Astrocyte of the cerebellum (primary cell): Measurements from ENCODE around the gene PDE2A.

Experiments used
- DNase-seq: peaks from one replicate; pipeline ENCODE4 v3.0.0-alpha.2; 2011; ENCODE audit warnings: low read depth
- H3K4me3 ChIP-seq: 2 replicates; pipeline ENCODE4 v1.5.1; 2011; ENCODE audit warnings: mild to moderate bottlenecking, low read depth, low read length, moderate library complexity
- in situ Hi-C: cut with HindIII; loops from 2 replicates; pipeline ENCODE4 v1.10.0; 2017; ENCODE audit warnings: low sequenced_read_pairs
- TF ChIP-seq, protein P1 (sequence below): IDR thresholded peaks from 2 replicates; pipeline ENCODE4 v1.5.1; 2012; ENCODE audit warnings: low read length, low read depth, moderate library complexity, mild to moderate bottlenecking; ENCODE audit errors: missing control alignments

Gene PDE2A

DNA sequence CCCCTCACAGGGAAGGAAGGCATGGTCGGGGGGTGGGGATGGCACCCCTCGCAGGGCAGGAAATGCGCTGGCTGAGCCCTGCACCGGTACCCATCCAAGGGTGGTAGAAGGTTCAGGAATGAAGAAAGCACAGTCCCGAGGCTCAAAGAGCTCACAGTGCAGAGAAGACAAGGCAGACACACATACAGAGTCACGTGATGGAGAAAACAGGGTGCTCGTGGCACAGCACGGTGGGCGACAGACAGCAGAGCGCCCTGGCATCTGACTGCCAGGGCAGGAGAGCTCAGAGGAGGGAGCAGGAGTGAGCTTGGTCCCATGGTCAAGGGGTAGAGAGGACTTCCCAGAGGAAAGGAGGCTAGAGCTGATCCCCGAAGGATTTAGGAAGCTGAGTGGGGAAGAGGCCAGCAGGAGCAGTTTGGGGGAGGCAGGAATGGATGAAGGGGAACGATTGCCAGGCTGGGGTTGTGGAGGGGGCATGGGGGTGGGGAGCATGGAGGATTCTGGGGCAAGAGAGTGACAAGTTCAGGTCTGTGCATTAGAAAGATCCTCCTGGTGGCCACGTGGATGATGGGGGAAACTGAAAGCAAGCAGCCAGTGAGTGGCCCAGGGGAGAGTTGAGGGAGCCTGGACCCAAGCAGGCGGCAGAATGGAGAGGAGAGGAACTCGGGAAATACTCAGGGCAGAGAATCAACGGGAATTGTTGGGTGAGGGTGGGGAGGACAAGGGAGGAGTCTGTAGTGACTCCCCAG, 43.9 kb downstream of the PDE2A start:
- in situ Hi-C loops, result no loop called here
- no peak overlapping the region for H3K4me3 ChIP-seq
- TF ChIP-seq, protein P1, sequence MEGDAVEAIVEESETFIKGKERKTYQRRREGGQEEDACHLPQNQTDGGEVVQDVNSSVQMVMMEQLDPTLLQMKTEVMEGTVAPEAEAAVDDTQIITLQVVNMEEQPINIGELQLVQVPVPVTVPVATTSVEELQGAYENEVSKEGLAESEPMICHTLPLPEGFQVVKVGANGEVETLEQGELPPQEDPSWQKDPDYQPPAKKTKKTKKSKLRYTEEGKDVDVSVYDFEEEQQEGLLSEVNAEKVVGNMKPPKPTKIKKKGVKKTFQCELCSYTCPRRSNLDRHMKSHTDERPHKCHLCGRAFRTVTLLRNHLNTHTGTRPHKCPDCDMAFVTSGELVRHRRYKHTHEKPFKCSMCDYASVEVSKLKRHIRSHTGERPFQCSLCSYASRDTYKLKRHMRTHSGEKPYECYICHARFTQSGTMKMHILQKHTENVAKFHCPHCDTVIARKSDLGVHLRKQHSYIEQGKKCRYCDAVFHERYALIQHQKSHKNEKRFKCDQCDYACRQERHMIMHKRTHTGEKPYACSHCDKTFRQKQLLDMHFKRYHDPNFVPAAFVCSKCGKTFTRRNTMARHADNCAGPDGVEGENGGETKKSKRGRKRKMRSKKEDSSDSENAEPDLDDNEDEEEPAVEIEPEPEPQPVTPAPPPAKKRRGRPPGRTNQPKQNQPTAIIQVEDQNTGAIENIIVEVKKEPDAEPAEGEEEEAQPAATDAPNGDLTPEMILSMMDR, result no peak
- no peak for DNase-seq

DNA sequence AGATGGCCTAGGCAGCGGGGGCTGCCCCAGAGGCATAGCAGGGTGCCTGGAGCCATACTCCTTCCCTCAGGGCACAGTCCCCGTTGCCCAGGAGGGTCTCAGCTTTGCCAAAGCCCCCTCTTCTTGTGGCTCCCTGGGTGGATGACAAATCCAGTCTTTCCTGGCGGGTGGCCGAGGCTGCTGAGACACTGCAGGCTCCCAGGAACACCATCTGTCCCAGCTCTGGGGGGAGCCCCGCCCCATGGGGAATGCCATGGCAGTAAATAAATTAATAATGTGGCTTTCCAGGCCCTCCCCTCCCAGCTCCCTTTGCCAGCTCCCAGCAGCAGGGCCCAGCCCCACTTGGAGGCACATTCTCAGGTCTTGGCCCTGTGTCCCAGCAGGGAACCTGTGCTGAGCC, 45.0 kb downstream of the PDE2A start:
- in situ Hi-C loops, result no loop called here
- H3K4me3 ChIP-seq, result no peak overlapping the region
- TF ChIP-seq, protein P1, result no peak
- DNase-seq, result no peak

DNA sequence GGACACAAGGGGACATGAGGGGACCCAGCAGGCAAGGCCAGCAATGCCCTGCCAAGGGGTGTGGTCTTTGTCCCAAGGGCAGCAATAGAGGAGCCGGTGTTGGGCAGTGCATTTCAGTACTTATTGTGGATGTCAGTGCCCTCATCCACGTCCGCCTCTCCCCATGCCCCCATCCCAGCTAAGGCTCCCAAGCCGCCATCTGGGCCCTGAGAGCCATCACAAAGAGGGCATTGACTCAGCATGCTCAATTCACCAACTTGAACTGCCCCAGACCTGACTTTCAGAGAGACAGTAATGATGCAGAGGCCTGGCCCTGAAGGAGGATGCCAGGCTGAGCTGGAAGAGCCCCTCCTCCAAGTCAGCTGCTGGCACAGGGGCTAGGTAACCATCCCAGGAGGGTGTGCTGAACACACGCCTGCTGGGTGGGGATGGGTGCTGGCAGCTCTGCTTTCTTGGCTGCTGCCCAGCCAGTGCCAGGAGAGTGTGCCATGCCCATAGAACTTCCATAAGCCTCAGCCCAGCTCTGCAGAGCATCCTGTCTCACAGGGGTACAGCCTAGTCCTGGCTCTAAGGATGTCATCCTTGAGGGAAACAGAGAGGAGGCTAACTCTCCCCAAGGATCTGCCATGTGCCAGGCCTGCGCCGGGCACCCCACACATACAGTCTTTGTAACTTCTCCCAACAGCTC, 46.5 kb downstream of the PDE2A start:
- TF ChIP-seq, protein P1, result no peak
- no peak for DNase-seq
- no peak overlapping the region for H3K4me3 ChIP-seq
- in situ Hi-C loops, result no loop called here

DNA sequence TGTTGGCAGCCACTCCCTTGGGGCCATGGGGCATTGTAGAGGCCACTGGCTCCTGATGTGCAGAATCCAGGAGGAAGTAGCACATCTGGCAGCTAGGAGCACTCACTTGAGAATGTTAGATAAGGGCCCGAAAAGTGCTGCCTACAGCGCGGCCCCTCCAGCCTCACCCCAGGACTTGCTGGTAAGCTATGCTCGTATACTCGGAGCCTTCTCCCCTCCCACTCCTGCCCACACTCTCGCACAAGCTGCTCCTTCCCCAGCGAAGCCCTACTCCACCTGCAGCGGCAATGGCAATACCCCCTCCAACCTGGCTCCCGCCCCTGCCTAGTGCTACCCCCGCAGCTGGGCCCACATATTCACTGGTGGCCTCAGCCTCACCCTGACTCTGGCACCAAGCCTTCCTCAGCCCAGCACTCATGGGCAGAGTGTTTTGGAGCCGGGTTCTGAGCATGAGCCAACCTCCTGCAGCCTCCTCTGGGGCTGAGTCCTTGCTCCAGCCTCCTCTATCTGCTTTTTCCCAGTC, 47.7 kb downstream of the PDE2A start:
- no peak overlapping the region for H3K4me3 ChIP-seq
- in situ Hi-C loops, result no loop called here
- TF ChIP-seq, protein P1, result no peak
- no peak for DNase-seq

DNA sequence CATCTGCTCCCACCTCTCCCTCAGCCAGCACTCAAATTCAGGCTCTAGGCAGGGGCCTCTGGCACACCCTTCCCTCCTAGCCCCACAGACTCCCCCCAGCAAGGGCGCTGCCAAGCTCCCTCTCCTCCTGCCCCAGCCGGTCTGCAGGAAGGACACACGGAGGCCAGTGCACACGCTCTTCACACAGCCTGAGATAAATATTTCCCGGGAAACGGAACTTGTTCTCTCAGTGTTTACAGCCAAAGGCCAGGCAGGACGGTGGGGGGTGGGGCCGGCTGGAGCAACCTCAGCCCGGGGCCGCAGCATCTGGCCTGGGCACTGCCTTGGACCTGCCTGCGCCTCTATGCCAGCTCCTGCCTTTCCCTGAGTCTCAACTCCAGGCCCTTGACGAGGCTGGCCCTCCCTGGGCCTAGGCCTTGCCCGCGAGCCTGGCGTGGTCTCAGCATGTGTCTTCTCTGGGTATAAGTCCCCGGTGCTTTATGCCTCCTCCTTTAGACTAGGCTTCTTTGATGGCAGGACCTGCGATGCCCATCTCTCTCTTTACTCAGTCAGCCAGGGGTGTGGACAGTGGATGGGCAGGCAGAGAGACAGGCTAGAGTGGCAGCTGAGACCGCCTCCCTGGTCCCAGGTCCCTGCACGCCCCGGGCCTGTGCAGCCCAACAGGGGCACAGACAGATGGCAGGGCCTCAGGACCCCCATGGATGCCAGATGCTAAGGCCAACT, 48.4 kb downstream of the PDE2A start:
- no peak overlapping the region for H3K4me3 ChIP-seq
- in situ Hi-C loops, result no loop called here
- TF ChIP-seq, protein P1, result no peak
- no peak for DNase-seq

DNA sequence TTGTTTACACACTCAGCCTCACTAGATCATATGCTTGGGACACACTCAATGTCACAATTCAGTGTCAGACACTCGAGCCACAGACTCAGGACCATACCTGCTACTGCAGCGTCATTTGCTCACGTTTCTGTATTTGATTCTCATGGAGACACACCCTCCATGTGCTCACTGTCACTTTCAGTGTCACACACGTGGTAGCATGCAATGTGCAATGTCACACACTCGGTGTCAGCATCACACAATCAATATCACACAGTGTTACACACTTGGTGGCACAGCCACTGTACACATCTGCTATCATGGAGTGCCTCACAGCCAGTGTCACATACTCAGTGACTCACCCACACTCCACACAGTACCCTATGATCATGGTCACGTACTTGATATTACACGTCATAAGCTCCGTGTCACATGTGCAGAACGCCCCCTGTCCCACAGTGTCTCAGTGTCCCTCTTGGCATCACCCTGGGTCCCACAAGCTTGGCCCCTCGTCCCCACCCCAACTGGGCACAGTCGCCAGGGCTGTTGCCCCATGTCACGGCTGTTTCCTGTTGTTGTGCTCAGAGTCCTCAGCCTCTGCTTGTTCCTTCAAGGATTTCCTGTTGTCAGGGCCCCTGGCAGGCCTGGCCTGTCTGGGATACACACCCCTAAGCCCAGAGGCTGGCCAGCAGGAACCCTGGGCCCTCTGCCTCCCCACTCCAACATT, 49.6 kb downstream of the PDE2A start:
- DNase-seq, result no peak
- in situ Hi-C loops, result loop anchor here (5.0 kb wide), 1 partner anchor 82 kb away; no protein-coding TSS in a partner anchor
- TF ChIP-seq, protein P1, result no peak
- H3K4me3 ChIP-seq, result no peak overlapping the region
